SIG-M5 treated with dmso at 0.1 percent for 504 hours (cell line): ENCODE measurements around the gene CHAT.
"Not testable (repeated sequence)": the region's sequence is repeated elsewhere in the genome, so short reads cannot be mapped to it uniquely, and the experiment has no call there.

Experiments
- DNase-seq: peaks from one replicate; lab custom pipeline; 2025; ENCODE audit not compliant: unreplicated experiment; lab: John Stamatoyannopoulos, UW

CHAT gene

GRCh38 chr10:49682449-49682848 lies 68.6 kb downstream of the CHAT start:
- not testable (repeated sequence) for DNase-seq

- no peak for DNase-seq
Observed at GRCh38 chr10:49682879-49683278, 69.0 kb downstream of the CHAT start.

- no peak for DNase-seq
Observed at GRCh38 chr10:49686651-49687050, 72.8 kb downstream of the CHAT start.

GRCh38 chr10:49688261-49688846 lies 74.5 kb downstream of the CHAT start:
- DNase-seq = no peak

GRCh38 chr10:49688920-49689319 lies 75.1 kb downstream of the CHAT start:
- no peak for DNase-seq

GRCh38 chr10:49689882-49690510 lies 76.2 kb downstream of the CHAT start:
- no peak for DNase-seq

GRCh38 chr10:49690698-49691356 lies 77.0 kb downstream of the CHAT start:
- no peak for DNase-seq

GRCh38 chr10:49691588-49691987 lies 77.8 kb downstream of the CHAT start:
- DNase-seq = no peak

GRCh38 chr10:49694466-49694865 lies 80.6 kb downstream of the CHAT start:
- DNase-seq = no peak

- no peak for DNase-seq
Observed at GRCh38 chr10:49696311-49696710, 82.5 kb downstream of the CHAT start.

- DNase-seq = no peak
Observed at GRCh38 chr10:49698679-49699078, 84.8 kb downstream of the CHAT start.

GRCh38 chr10:49700211-49700610 lies 86.4 kb downstream of the CHAT start:
- no peak for DNase-seq

- DNase-seq = no peak
Observed at GRCh38 chr10:49700997-49701396, 87.2 kb downstream of the CHAT start.

- DNase-seq = no peak
Observed at GRCh38 chr10:49707585-49707984, 93.7 kb downstream of the CHAT start.

GRCh38 chr10:49709934-49710333 lies 96.1 kb downstream of the CHAT start:
- DNase-seq = no peak

- no peak for DNase-seq
Observed at GRCh38 chr10:49710966-49711365, 97.1 kb downstream of the CHAT start.

GRCh38 chr10:49711481-49711880 lies 97.6 kb downstream of the CHAT start:
- DNase-seq = no peak

- DNase-seq = no peak
Observed at GRCh38 chr10:49713266-49713665, 99.4 kb downstream of the CHAT start.
